A549 (cell line): ENCODE results near the gene UPK1A.

Experiments
- CEBPB ChIP-seq, 2 experiments: fragments of >200 bp in 1 of 2; sonication (Bioruptor Twin) in 1 of 2; formaldehyde crosslinking in 1 of 2; IDR thresholded peaks; 2 replicates each; pipeline ENCODE4 v1.6.1; 2012 to 2016
- CHD2 ChIP-seq: fragments of 150-350 bp; IDR thresholded peaks from 2 replicates; pipeline ENCODE4 v1.6.1; 2014; ENCODE audit warnings: low read length; ENCODE audit not compliant: partially characterized antibody
- HOXA7 ChIP-seq: fragments of 250-450 bp; sonication (Bioruptor Pico); IDR thresholded peaks from 2 replicates; pipeline ENCODE4 v1.5.0; 2020; ENCODE audit warnings: mild to moderate bottlenecking, moderate library complexity
- JUN ChIP-seq, 2 experiments: fragments of >200 bp; sonication (Bioruptor Twin); formaldehyde crosslinking; IDR thresholded peaks; 2 replicates in 1 of 2; 3 replicates in 1 of 2; pipeline ENCODE4 v1.6.1; 2016 to 2017
- MAZ ChIP-seq: fragments of 150-350 bp; IDR thresholded peaks from 2 replicates; pipeline ENCODE4 v1.6.1; 2014; ENCODE audit warnings: antibody characterized with exemption, low read depth, low read length, borderline replicate concordance
- POLR2AphosphoS2 ChIP-seq: conservative IDR thresholded peaks from 2 replicates; pipeline ENCODE4 v1.6.1; 2012; ENCODE audit warnings: low read length, improper control_type of control experiment, inconsistent platforms
- RCOR1 ChIP-seq: fragments of 150-350 bp; IDR thresholded peaks from 2 replicates; pipeline ENCODE4 v1.6.1; 2014; ENCODE audit warnings: antibody characterized with exemption, low read length, low read depth
- TF ChIP-seq, protein P1 (sequence below): fragments of >200 bp; sonication (Bioruptor Twin); formaldehyde crosslinking; IDR thresholded peaks from 3 replicates; pipeline ENCODE4 v1.5.1; 2016
- TF ChIP-seq, protein P2 (sequence below): fragments of 150-350 bp; IDR thresholded peaks from 2 replicates; pipeline ENCODE4 v1.6.1; 2014; ENCODE audit warnings: low read depth, mild to moderate bottlenecking, low read length

DNA sequence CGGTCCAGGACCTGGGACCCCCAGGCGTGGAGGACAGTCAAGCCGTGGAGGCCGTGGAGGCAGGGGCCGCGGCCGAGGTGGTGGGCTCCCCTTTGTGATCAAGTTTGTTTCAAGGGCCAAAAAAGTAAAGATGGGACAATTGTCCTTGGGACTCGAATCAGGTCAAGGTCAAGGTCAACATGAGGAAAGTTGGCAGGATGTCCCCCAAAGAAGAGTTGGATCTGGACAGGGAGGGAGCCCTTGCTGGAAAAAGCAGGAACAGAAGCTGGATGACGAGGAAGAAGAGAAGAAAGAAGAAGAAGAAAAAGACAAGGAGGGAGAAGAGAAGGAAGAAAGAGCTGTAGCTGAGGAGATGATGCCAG is 53.8 kb downstream of the UPK1A start:
- TF ChIP-seq CEBPB (IDR thresholded peaks at IDR 0.05), result no peak
- TF ChIP-seq, protein P1, sequence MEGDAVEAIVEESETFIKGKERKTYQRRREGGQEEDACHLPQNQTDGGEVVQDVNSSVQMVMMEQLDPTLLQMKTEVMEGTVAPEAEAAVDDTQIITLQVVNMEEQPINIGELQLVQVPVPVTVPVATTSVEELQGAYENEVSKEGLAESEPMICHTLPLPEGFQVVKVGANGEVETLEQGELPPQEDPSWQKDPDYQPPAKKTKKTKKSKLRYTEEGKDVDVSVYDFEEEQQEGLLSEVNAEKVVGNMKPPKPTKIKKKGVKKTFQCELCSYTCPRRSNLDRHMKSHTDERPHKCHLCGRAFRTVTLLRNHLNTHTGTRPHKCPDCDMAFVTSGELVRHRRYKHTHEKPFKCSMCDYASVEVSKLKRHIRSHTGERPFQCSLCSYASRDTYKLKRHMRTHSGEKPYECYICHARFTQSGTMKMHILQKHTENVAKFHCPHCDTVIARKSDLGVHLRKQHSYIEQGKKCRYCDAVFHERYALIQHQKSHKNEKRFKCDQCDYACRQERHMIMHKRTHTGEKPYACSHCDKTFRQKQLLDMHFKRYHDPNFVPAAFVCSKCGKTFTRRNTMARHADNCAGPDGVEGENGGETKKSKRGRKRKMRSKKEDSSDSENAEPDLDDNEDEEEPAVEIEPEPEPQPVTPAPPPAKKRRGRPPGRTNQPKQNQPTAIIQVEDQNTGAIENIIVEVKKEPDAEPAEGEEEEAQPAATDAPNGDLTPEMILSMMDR, result no peak
- TF ChIP-seq MAZ, result no peak
- TF ChIP-seq CHD2, result no peak
- TF ChIP-seq POLR2AphosphoS2, result no peak
- no peak for TF ChIP-seq RCOR1
- no peak for TF ChIP-seq JUN (IDR thresholded peaks at IDR 0.05)
- no peak for TF ChIP-seq HOXA7 (CRISPR knock-in tag)
- TF ChIP-seq, protein P2, sequence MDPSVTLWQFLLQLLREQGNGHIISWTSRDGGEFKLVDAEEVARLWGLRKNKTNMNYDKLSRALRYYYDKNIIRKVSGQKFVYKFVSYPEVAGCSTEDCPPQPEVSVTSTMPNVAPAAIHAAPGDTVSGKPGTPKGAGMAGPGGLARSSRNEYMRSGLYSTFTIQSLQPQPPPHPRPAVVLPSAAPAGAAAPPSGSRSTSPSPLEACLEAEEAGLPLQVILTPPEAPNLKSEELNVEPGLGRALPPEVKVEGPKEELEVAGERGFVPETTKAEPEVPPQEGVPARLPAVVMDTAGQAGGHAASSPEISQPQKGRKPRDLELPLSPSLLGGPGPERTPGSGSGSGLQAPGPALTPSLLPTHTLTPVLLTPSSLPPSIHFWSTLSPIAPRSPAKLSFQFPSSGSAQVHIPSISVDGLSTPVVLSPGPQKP, result no peak
